Neuron (in vitro differentiated cells): ENCODE results near the gene YTHDC1.
"Not testable (repeated sequence)": the region's sequence is repeated elsewhere in the genome, so short reads cannot be mapped to it uniquely, and the experiment has no call there.

Source experiments
- H2AFZ ChIP-seq: one replicate; pipeline ENCODE4 v1.6.1; 2013; ENCODE audit warnings: low read depth, mild to moderate bottlenecking, inconsistent platforms, low read length, moderate library complexity
- H3K27me3 ChIP-seq: one replicate; pipeline ENCODE4 v1.6.1; 2013; ENCODE audit warnings: low read length; ENCODE audit not compliant: insufficient read depth
- H3K36me3 ChIP-seq: one replicate; pipeline ENCODE4 v1.6.1; 2013; ENCODE audit warnings: low read length; ENCODE audit not compliant: insufficient read depth
- H3K4me1 ChIP-seq: one replicate; pipeline ENCODE4 v1.6.1; 2013; ENCODE audit warnings: low read length; ENCODE audit not compliant: insufficient read depth
- H3K4me3 ChIP-seq: 2 replicates; pipeline ENCODE4 v1.5.1; 2013; ENCODE audit warnings: mild to moderate bottlenecking, low read length, moderate library complexity
- H3K9me3 ChIP-seq: one replicate; pipeline ENCODE4 v1.6.1; 2013; ENCODE audit warnings: low read length

Gene YTHDC1

DNA sequence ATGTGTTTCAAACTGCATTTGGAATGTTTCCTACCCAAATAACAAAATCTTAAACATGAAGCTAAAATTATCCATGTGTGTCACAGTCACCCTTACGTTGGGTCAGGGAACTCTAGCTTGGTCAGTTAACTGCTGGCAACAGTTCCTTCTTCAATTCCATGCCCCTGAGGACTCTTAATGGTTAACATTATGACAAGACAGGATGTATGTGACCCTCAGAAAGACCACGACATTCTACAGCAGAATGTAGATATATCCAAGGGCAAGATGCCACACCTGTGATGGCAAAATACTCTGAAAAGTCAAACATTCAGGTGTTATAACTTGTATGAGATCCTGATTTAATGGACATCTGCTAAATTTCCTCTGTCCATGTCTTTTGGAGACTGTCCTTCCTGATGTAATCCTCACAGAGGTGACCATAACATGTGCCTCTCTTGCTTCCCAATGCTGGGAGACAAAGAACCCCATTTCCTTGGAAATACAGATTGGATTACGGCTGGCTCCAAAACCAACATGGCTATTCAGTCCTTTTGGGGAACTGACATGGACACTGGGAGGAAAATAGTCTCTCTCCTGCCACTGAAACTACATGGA is 39.1 kb downstream of the YTHDC1 start:
- no peak overlapping the region for H3K4me3 ChIP-seq
- no peak overlapping the region for H2AFZ ChIP-seq
- H3K36me3 ChIP-seq, result peaks cover 36% of the 10 kb centered on the region
- H3K9me3 ChIP-seq, result no peaks in the 10 kb centered on the region
- no peaks in the 10 kb centered on the region for H3K4me1 ChIP-seq
- H3K27me3 ChIP-seq, result no peaks in the 10 kb centered on the region

DNA sequence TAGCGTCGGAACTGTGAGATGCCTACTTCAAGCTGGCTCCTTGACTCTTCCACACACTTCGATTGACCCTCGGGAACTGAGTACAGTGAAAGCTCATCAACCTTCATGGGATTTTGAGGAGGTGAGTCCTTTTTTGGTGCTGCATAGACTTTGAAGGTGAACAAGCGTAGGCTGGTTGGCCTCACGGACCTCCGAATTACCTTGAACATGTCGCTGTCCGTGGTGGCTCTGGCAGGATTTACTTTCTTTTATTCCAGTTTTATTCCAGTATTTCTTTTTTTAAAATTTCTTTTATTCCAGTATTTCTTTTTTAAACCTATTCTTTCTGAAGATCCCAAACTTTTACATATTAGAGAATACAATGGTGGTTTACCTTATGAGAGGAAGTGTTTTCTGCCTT is 45.2 kb downstream of the YTHDC1 start:
- Histone ChIP-seq H2AFZ (no peak overlapping the region), H3K27me3 (no peaks in the 10 kb centered on the region), H3K36me3 (no peaks in the 10 kb centered on the region), H3K9me3 (no peaks in the 10 kb centered on the region), H3K4me3 (no peak overlapping the region), H3K4me1 (no peaks in the 10 kb centered on the region)

DNA sequence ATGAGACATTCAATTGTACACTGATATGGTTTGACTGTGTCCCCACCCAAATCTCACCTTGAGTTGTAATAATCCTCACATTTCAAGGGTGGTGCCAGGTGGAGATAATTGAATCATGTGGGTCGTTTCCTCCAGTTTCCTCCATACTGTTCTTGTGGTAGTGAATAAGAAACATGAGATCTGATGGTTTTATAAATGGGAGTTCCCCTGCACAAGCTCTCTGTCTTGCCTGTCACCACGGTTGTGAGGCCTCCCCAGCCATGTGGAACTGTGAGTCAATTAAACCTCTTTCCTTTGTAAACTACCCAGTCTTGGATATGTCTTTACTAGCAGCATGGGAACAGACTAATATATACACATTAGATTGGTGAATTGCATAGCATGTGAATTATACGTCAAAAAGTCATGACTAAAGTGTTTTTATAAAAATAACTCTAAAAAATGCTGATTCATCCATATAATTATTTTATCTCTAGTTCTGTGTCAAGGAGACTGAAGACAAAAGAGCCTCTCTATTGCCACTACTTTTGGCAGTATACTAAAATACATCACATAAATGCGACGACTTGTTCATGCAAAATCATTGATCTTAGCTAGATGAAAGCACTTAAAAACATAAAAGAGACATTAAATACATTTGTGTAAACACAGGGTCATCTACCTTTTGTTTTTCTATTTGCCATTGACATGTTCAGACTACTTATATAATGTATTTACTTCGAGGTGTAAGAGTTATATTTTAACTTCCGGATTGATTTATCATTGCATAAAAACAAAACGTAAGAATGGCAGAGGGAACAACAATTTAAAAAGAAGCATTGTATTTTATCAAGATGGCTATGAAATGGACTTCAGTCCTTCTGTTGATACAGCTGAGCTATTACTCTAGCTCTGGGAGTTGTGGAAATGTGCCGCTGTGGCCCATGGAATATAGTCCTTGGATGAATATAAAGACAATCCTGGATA is 50.1 kb downstream of the YTHDC1 start:
- Histone ChIP-seq H3K9me3 (no peaks in the 10 kb centered on the region), H3K36me3 (no peaks in the 10 kb centered on the region), H3K27me3 (no peaks in the 10 kb centered on the region), H3K4me3 (no peak overlapping the region), H3K4me1 (no peaks in the 10 kb centered on the region), H2AFZ (no peak overlapping the region)

DNA sequence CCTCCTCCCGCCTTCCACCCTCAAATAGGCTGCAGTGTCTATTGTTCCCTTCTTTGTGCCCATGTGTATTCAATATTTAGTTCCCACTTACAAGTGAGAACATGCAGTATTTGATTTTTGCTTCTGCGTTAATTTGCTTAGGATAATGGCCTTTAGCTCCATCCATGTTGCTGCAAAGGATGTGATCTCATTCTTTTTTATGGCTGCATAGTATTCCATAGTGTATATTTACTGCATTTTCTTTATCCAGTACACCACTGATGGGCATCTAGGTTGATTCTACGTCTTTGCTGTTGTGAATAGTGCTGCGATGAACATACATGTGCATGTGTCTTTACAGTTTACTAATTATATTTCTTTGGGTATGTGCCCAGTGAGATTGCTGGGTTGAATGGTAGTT is 52.8 kb downstream of the YTHDC1 start:
- Histone ChIP-seq H3K4me1 (no peaks in the 10 kb centered on the region), H3K9me3 (no peaks in the 10 kb centered on the region), H3K27me3 (no peaks in the 10 kb centered on the region), H3K4me3 (no peak overlapping the region), H3K36me3 (no peaks in the 10 kb centered on the region), H2AFZ (no peak overlapping the region)

DNA sequence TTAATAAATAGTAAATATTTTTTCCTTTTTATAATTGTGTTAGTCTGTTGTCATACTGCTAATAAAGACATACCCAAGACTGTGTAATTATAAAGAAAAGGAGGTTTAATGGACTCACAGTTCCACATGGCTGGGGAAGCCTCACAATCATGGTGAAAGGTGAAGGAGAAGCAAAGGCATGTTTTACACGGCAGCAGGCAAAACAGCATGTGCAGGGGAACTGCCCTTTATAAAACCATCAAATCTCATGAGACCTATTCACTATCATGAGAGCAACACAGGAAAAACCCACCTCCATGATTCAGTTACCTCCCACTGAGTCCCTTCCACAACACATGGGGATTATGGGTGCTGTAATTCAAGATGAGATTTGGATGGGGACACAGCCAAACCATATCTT is 58.6 kb downstream of the YTHDC1 start:
- Histone ChIP-seq H3K9me3 (no peaks in the 10 kb centered on the region), H3K36me3 (no peaks in the 10 kb centered on the region), H3K27me3 (no peaks in the 10 kb centered on the region), H3K4me1 (no peaks in the 10 kb centered on the region), H2AFZ (no peak overlapping the region), H3K4me3 (no peak overlapping the region)

DNA sequence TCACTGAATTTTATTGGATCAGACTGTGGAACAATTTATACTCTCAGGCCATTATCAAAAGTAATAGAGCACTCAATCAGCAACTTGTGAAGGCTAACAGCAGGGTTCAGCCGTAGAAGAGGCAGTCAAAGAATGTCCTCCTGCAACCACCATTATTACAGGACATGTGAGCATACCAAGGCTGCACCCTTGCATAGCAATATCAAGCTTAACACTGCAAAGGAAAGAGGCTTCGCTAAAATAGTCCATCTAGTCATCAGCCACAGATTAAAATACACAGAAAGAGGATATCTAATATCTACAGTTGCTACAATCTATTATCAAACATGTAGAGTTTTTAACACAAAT is 61.5 kb downstream of the YTHDC1 start:
- Histone ChIP-seq H3K9me3 (no peaks in the 10 kb centered on the region), H3K36me3 (no peaks in the 10 kb centered on the region), H3K4me1 (no peaks in the 10 kb centered on the region), H3K4me3 (no peak overlapping the region), H3K27me3 (no peaks in the 10 kb centered on the region), H2AFZ (no peak overlapping the region)

DNA sequence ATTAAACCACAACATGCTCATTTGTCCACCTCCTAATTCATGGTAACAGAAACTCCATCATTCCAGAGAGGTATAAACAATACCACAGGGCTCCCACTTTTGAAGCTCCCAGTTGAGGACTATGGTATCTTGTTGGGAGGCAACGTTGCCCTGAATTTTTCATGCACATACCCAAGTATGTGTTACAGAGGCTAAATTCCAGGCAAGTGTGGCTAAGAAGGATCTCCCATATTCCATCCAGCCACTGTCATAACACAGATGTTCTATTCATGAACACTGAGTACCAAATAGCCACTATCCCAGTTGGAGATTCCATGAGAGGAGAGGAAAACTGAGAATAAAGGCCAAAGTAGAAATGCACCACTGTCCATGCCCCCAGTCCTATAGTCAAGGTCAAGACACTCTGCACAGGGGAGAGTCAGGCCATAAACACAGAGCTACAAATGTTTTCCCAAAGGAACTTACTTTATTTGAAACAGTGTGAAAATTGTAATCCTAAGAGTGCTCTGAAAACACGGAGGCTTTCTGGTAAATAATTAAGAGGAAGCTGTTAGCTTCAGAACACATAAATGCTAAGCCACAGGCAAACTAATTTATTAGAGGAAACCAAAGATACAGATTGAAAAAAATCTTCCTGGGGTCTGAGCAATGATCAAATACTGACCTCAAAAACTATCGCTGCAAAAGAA is 62.0 kb downstream of the YTHDC1 start:
- Histone ChIP-seq H3K36me3 (no peaks in the 10 kb centered on the region), H3K4me3 (no peak overlapping the region), H3K27me3 (no peaks in the 10 kb centered on the region), H3K4me1 (no peaks in the 10 kb centered on the region), H3K9me3 (no peaks in the 10 kb centered on the region), H2AFZ (no peak overlapping the region)

DNA sequence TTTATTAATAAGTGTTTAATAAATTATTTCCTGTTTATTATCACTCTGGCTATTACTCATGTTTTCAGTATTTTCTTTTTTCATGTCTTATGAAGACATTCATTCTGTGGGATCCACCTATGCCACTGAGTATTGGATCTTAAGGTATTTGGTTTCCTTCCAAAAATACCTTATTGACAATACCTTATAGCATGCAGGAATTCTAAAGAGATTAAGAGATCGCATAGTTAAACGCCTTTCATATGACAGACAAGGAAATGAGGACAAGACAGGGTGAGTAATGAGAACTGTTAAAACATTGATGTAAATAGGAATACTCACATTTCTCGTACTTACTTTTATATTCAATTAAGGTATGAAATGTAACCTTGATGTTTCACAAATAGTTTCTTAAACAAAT is 66.2 kb downstream of the YTHDC1 start:
- Histone ChIP-seq H3K4me3 (no peak overlapping the region), H2AFZ (no peak overlapping the region), H3K36me3 (no peaks in the 10 kb centered on the region), H3K9me3 (no peaks in the 10 kb centered on the region), H3K4me1 (no peaks in the 10 kb centered on the region), H3K27me3 (no peaks in the 10 kb centered on the region)

DNA sequence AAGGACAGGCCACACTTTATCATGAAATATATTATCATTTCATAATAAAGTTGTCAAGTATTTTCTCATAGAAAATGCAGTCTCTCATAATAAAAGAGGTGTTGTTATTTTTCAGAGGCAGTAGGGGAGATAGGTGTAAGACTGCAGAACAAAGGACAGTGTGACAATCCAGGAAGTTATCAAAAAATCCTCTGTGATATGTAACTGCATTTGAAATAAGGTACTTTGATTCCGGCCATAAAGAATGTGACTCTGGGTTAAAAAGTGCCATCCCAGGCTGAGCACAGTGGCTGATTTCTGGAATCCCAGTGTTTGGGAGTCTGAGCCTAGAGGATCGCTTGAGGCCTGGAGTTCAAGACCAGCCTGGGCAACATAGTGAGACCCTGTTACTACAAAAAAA is 66.8 kb downstream of the YTHDC1 start:
- no peaks in the 10 kb centered on the region for H3K4me1 ChIP-seq

DNA sequence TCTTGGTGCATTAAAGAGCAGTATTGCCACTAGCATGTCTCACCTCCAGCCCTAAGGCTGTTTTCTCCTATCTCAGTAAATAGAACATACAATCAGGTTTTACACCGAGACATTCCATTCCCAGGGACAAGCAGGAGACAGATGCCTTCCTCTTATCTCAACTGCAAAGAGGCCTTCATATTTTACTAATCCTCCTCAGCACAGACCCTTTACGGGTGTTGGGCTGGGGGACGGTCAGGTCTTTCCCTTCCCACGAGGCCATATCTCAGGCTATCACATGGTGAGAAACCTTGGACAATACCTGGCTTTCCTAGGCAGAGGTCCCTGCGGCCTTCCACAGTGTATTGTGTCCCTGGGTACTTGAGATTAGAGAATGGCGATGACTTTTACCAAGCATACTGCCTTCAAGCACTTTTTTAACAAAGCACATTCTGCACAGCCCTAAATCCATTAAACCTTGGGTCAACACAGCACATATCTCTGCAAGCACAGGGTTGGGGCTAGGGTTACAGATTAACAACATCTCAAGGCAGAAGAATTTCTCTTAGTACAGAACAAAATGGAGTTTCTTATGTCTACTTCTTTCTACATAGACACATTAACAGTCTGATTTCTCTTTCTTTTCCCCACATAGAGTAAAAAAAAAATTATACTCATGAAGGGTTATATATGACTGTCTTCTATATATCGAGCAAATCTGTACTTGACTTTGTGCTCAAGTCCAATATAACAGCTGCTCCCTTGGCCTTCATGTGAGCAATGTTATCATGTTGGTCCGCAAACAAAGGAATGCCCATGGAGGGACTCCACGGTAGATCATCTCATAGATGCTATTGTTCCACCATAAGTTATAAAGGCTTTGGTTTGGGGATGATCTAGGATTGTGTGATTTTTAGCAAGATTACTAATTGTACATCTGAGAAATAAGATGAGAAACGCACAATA is 67.8 kb downstream of the YTHDC1 start:
- H3K4me1 ChIP-seq, H2AFZ ChIP-seq, H3K36me3 ChIP-seq, H3K27me3 ChIP-seq, H3K4me3 ChIP-seq, H3K9me3 ChIP-seq: not testable (repeated sequence)

More for the DNA sequence above, 66.8 kb downstream of the YTHDC1 start:
- H3K9me3 ChIP-seq, result no peaks in the 10 kb centered on the region
- H2AFZ ChIP-seq, result no peak overlapping the region
- no peak overlapping the region for H3K4me3 ChIP-seq
- H3K27me3 ChIP-seq, result no peaks in the 10 kb centered on the region
- H3K36me3 ChIP-seq, result no peaks in the 10 kb centered on the region

DNA sequence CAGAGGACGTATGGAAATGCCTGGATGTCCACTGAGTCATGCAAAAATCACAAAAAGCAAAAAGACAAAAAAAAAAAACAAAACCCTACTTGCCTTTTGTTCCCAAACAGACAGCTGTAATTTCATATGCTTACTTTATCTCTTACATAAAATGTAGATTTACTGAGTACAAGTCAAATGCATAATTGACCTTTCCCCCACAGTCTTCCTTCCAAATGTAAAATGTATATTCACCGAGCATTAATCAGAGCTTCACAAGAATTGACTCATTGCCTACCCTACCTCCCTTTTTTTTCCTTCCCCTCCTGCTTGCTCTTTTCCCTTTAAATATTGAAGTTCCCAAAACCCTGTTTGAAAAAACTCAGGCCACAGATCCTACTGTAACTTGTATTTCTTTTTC is 71.9 kb downstream of the YTHDC1 start:
- Histone ChIP-seq H3K4me1 (peaks cover 9% of the 10 kb centered on the region), H3K36me3 (no peaks in the 10 kb centered on the region), H3K9me3 (no peaks in the 10 kb centered on the region), H3K4me3 (no peak overlapping the region), H2AFZ (no peak overlapping the region), H3K27me3 (no peaks in the 10 kb centered on the region)

DNA sequence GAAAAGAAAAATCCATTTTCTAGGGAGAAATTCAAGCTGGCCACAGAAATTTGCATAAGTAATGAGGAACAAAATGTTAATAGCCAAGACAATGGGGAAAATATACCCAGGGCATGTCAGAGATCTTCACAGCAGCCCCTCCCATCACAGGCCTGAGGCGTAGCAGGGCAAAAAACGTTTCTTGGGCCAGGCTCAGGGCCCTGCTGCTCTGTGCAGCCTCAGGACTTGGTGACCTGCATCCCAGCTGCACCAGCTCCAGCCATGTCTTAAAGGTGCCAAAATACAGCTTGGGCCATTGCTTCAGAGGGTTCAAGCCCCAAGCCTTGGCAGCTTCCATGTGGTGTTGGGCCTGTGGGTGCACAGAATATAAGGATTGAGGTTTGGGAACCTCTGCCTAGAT is 72.3 kb downstream of the YTHDC1 start:
- no peak overlapping the region for H3K4me3 ChIP-seq
- H2AFZ ChIP-seq, result no peak overlapping the region
- H3K36me3 ChIP-seq, result no peaks in the 10 kb centered on the region
- H3K9me3 ChIP-seq, result no peaks in the 10 kb centered on the region
- peaks cover 13% of the 10 kb centered on the region for H3K4me1 ChIP-seq
- no peaks in the 10 kb centered on the region for H3K27me3 ChIP-seq
